NB4 (cell line): ENCODE data around the gene TNFRSF12A.

Source experiments
- DNase-seq: peaks from one replicate; pipeline ENCODE4 v3.0.0; 2010; ENCODE audit warnings: low read depth
- H3K4me3 ChIP-seq: one replicate; pipeline ENCODE4 v1.5.1; 2011; ENCODE audit warnings: mild to moderate bottlenecking, low read depth, low read length, moderate library complexity
- CTCF ChIP-seq: IDR thresholded peaks from one replicate; pipeline ENCODE4 v1.5.1; 2012; ENCODE audit warnings: low read depth, low read length
- MAX ChIP-seq: IDR thresholded peaks from 2 replicates; pipeline ENCODE4 v1.6.1; 2011; ENCODE audit warnings: low read depth, low read length
- MYC ChIP-seq: IDR thresholded peaks from 2 replicates; pipeline ENCODE4 v1.6.1; 2011; ENCODE audit warnings: low read depth, low read length
- POLR2A ChIP-seq: IDR thresholded peaks from 2 replicates; pipeline ENCODE4 v1.6.1; 2011; ENCODE audit warnings: mild to moderate bottlenecking; ENCODE audit not compliant: insufficient read length; ENCODE audit errors: extremely low read depth

TNFRSF12A gene

GRCh38 chr16:2987286-2987685, 32.9 kb upstream of the TNFRSF12A start:
- no peak for DNase-seq
- TF ChIP-seq CTCF: no peak
- TF ChIP-seq MYC: no peak
- no peak for TF ChIP-seq MAX
- TF ChIP-seq POLR2A: no peak
- no peak overlapping the region for H3K4me3 ChIP-seq

- no peak for TF ChIP-seq CTCF
- no peak for TF ChIP-seq POLR2A
- no peak for TF ChIP-seq MYC
- no peak for TF ChIP-seq MAX
- H3K4me3 ChIP-seq: no peak overlapping the region
Measured at GRCh38 chr16:2987833-2988232, 32.3 kb upstream of the TNFRSF12A start.

GRCh38 chr16:2988590-2989099, 31.5 kb upstream of the TNFRSF12A start:
- TF ChIP-seq CTCF (no peak), POLR2A (no peak), MYC (no peak), MAX (no peak)
- no peak for DNase-seq
- H3K4me3 ChIP-seq: no peak overlapping the region

More at GRCh38 chr16:2987833-2988232, 32.3 kb upstream of the TNFRSF12A start:
- no peak for DNase-seq

- no peak for DNase-seq
- H3K4me3 ChIP-seq: no peak overlapping the region
- TF ChIP-seq CTCF (no peak), MYC (no peak), MAX (no peak), POLR2A (no peak)
Measured at GRCh38 chr16:2990891-2991290, 29.3 kb upstream of the TNFRSF12A start.

- no peak for DNase-seq
- H3K4me3 ChIP-seq: no peak overlapping the region
- TF ChIP-seq POLR2A: no peak
- TF ChIP-seq MYC: no peak
- TF ChIP-seq MAX: no peak
- no peak for TF ChIP-seq CTCF
Measured at GRCh38 chr16:2991566-2992261, 28.5 kb upstream of the TNFRSF12A start.
